ENCODE results near the gene LPP. TPM values are rescaled to one million over a fixed set of nuclear protein-coding genes. Genes with fewer than 3 reads are reported as not detected.

Gene LPP
- total RNA-seq, 1 experiment from 2014 or later = 54.0 TPM

DNA sequence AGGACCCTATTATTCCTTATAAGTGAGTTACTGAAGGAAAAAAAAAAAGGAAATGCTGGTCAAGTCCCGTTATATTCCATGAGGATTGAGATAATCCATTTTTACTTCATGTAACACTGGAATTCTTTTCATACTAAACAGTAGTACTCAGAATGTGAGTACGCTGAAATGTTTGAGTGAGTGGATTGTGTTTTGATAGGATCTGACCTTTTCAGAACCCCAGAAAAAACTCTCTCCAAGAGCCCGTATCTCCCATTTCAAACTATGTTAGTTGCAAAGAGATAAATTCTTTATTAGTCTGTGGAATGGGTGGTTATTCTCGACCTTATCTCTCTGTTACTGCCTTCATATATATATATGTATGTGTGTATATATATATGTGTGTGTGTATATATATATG lies 2.5 kb upstream of the LPP start:
- Histone ChIP-seq H3K9me2 (ENCODE audit: insufficient read depth) (no peaks in the 10 kb centered on the region), H3K4me1 (ENCODE audit: control insufficient read depth in 1 of 2, insufficient read depth in 2 of 2, low read length in 2 of 2) (peaks cover 13 to 42% of the 10 kb centered on the region in 2 experiments), H2AFZ (ENCODE audit: low read depth, low read length, poor library complexity, severe bottlenecking) (no peak overlapping the region), H3K27ac (ENCODE audit: low read depth, low read length) (no peak overlapping the region), H4K20me1 (ENCODE audit: insufficient read depth) (no peaks in the 10 kb centered on the region), H3K9me3 (ENCODE audit: control insufficient read depth in 1 of 2, insufficient read depth in 1 of 2, low read depth in 1 of 2, low read length in 2 of 2) (no peaks in the 10 kb centered on the region), H3K4me3 (replicated peaks in 1 of 2; ENCODE audit: low read depth in 1 of 2, low read length in 2 of 2) (no peak overlapping the region), H3K4me2 (ENCODE audit: low read length) (no peak overlapping the region), H3K9ac (ENCODE audit: low read length) (no peak overlapping the region), H3K27me3 (ENCODE audit: insufficient read depth, low read length) (no peaks in the 10 kb centered on the region), H3K79me2 (ENCODE audit: insufficient read depth, low read length) (peaks cover 23% of the 10 kb centered on the region), H3K36me3 (ENCODE audit: control insufficient read depth in 1 of 2, insufficient read depth in 2 of 2, low read length in 2 of 2) (no peaks in the 10 kb centered on the region)
- ChIA-PET RAD21 (ENCODE audit: low non-redundant PET in 1 of 2, low total read pairs in 2 of 2, uncharacterized antibody in 2 of 2, unreplicated experiment in 2 of 2) (no interaction called here), CTCF (no interaction called here), POLR2A (no interaction called here)
- TF ChIP-seq ZFX (IDR thresholded peaks at IDR 0.05) (no peak), CBX3 (IDR thresholded peaks at IDR 0.05; ENCODE audit: low read depth) (no peak), EZH2 (IDR thresholded peaks at IDR 0.05) (no peak), CEBPB (IDR thresholded peaks at IDR 0.05; ENCODE audit: low read depth) (no peak), ZNF274 (IDR thresholded peaks at IDR 0.05; ENCODE audit: low read depth, low read length) (no peak), YY1 (IDR thresholded peaks at IDR 0.05; ENCODE audit: extremely low read depth, insufficient replicate concordance, low read depth, low read length) (no peak), FOSL1 (IDR thresholded peaks at IDR 0.05; ENCODE audit: low read depth) (no peak), SP1 (IDR thresholded peaks at IDR 0.05; ENCODE audit: low read depth) (no peak), POLR2A (IDR thresholded peaks at IDR 0.05; ENCODE audit: borderline replicate concordance, extremely low read depth, insufficient read depth, insufficient read length) (no peak), JUND (IDR thresholded peaks at IDR 0.05) (no peak), EGR1 (IDR thresholded peaks at IDR 0.05; ENCODE audit: low read depth) (no peak), EZH2phosphoT487 (IDR thresholded peaks at IDR 0.05; ENCODE audit: borderline replicate concordance) (no peak), TCF7L2 (IDR thresholded peaks at IDR 0.05; ENCODE audit: borderline replicate concordance, extremely low read depth, insufficient read depth, insufficient read length) (no peak), POLR2AphosphoS5 (IDR thresholded peaks at IDR 0.05; ENCODE audit: low read depth, low read length) (no peak), ELF1 (IDR thresholded peaks at IDR 0.05; ENCODE audit: borderline replicate concordance, low read depth) (no peak), RAD21 (IDR thresholded peaks at IDR 0.05; ENCODE audit: low read depth) (no peak), SIN3A (IDR thresholded peaks at IDR 0.05; ENCODE audit: low read depth) (no peak)
- TF ChIP-seq, protein P1, sequence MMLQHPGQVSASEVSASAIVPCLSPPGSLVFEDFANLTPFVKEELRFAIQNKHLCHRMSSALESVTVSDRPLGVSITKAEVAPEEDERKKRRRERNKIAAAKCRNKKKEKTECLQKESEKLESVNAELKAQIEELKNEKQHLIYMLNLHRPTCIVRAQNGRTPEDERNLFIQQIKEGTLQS (IDR thresholded peaks at IDR 0.05) = no peak
- TF ChIP-seq, protein P2, sequence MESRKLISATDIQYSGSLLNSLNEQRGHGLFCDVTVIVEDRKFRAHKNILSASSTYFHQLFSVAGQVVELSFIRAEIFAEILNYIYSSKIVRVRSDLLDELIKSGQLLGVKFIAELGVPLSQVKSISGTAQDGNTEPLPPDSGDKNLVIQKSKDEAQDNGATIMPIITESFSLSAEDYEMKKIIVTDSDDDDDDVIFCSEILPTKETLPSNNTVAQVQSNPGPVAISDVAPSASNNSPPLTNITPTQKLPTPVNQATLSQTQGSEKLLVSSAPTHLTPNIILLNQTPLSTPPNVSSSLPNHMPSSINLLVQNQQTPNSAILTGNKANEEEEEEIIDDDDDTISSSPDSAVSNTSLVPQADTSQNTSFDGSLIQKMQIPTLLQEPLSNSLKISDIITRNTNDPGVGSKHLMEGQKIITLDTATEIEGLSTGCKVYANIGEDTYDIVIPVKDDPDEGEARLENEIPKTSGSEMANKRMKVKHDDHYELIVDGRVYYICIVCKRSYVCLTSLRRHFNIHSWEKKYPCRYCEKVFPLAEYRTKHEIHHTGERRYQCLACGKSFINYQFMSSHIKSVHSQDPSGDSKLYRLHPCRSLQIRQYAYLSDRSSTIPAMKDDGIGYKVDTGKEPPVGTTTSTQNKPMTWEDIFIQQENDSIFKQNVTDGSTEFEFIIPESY (IDR thresholded peaks at IDR 0.05; ENCODE audit: extremely low read depth, insufficient replicate concordance, low read length) = no peak
- TF ChIP-seq, protein P3, sequence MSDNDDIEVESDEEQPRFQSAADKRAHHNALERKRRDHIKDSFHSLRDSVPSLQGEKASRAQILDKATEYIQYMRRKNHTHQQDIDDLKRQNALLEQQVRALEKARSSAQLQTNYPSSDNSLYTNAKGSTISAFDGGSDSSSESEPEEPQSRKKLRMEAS (IDR thresholded peaks at IDR 0.05) = no peak
- ATAC-seq (no peak), DNase-seq (ENCODE audit: low read depth, low spot score) (no peak)
- intact Hi-C loops (cut with micrococcal nuclease) = loop anchor here (5.0 kb wide), 2 partner anchors 146 to 404 kb away; partner anchors contain the start of gene BCL6
- no TSS peak for BruUV-seq (replicated peaks)
